Stimulated activated CD8-positive, alpha-beta memory T cell treated with anti-CD3 and anti-CD28 coated beads, Interleukin-2, amount 100 ng/mL, for 48 hours (primary cell): ENCODE data around the gene QKI.
"Not testable (repeated sequence)": the region's sequence is repeated elsewhere in the genome, so short reads cannot be mapped to it uniquely, and the experiment has no call there.

Source experiments
- DNase-seq, 2 donors: peaks; one replicate each; pipeline ENCODE4 v3.0.0-alpha.2; 2020; ENCODE audit warnings: low read depth in 2 of 2

Gene QKI

DNA sequence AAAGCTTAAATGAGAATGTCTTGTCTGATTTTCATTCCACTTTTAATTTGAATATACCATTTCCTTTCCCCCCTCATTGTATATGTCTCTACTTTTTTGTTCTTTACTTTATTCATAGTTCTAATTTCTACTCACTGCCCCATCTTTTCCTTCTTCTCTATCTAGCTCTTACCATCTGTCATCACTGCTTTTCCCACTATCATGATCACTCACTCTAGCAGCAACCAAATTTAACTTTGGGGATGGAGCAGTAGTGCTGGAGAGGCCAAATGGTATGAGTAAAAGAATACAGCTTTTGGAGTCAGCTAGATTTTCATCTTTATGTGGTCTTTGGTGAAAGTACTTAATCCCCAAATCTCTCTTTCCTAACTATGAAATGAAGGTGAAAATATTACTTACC is 25.5 kb downstream of the QKI start:
- no peak for DNase-seq

- DNase-seq = no peak
These were observed 27.8 kb downstream of the QKI start for GRCh38 chr6:163442336-163442735.

- no peak for DNase-seq
These were observed 29.6 kb downstream of the QKI start for GRCh38 chr6:163444077-163444476.

GRCh38 chr6:163446549-163446948 is 32.0 kb downstream of the QKI start:
- no peak for DNase-seq

DNA sequence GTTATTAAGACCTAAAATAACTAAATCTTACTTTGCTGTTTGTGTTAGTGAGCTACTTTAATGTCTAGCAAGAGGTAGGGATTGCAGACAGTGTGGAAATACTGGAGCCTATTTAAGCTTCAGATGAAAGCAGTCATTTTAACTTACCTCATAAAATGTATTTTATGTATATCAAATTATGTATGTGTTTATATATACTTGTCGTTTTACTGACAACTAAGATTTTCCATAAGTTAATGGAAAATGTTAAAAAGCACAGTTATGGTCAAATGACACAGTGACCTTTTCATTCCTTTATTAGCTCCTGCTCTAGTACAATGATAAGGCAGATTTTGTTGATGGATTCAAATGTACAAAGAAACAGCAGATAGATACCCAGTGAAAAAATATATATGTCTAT is 34.6 kb downstream of the QKI start:
- DNase-seq = no peak

DNA sequence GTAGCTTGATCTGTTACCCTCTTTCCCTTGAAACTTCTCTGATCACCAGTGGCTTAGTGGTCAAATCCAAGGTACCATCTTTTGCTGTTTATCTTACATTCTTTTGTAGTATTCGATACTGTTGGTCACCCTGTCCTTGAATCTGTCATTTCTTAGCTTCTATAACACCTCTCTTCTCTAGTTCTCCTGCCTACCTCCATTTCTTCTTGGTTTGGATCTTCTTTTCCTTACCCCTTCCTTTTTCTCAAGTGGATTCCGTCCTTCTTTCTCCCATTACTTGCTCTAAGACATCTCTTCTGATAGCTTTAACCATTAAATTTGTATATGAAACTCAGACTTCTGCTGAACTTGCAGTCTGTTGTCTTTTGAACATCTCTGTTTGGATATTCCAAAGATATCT is 39.9 kb downstream of the QKI start:
- no peak for DNase-seq

GRCh38 chr6:163455552-163455951 is 41.0 kb downstream of the QKI start:
- DNase-seq = no peak

DNA sequence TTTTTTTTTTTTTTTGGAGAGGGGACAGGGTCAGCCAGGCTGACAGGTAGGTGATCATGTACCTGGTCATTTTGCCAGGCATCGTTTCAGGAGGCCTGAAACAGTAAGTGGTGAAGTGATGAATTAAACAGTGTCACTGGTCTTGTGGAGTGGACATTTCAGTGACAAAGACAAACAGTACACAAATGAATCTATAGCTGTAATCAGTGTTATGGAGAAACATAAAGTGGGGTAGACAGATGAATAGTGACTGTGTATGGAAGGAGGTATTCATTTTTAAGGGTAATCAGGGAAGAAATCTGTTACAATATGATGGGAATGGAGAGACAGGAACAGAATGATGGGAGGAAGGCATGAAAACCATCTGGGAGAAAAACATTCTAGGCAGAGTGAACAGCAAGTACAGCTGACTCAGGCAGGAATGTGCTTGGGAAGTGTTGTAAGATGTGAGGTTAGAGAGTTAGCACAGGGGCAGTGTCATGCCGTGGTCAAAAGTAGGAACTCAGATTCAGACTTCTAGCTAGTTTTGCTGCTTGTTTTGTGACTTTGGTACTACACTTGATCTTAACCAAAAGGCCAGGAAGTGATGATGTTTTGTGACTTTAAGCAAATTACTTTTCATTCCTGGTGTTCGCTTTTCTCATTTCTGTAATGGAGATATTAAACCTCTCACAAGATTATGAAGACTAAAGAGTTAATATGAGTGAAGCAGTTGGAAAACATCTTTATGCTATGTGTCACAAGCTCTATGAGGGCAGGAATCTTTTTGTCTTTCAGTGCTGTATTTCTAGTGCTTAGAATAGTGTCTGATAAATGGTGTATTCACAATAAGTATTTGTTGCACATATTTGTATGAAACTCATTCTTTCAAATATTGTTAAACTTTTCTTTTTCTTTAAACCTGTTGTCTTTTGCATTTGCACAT is 43.4 kb downstream of the QKI start:
- DNase-seq = no peak

DNA sequence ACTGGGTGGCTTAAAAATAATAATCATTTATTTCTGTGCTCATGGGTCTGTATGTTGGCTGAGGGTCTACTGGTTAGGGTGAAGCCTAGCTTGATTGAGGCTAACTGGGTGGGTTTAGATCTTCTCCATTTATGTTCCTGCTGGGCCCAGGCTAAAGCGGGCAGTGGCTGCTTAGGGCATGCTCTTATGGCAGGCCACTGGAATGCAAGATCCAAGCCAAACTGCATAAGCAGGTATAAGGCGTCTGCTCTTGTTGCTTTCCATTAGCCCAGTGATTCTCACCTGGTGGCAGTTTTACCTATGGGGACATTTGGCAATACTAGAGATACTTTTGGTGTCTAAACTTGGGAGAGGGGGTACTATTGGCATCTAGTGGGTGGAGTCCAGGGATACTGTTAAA is 44.5 kb downstream of the QKI start:
- no peak for DNase-seq

DNA sequence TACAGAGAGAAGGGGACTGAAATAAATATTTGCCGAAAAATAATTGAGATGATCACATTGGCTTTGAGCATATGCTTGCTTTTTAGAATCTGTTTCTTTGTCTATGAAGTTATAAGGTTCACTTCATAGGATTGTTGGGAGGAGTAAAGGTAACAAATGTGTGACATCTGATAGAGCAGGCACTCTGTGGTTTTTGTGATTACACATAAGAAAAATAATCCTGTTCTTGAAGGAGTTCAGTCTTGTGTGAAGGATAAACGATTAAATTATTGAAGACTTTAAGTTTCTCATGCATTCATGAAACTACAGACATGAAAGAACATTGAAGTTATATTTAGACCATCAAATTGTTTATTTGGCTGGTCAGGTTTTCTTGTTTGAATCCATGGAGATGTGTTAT is 45.0 kb downstream of the QKI start:
- DNase-seq = no peak

DNA sequence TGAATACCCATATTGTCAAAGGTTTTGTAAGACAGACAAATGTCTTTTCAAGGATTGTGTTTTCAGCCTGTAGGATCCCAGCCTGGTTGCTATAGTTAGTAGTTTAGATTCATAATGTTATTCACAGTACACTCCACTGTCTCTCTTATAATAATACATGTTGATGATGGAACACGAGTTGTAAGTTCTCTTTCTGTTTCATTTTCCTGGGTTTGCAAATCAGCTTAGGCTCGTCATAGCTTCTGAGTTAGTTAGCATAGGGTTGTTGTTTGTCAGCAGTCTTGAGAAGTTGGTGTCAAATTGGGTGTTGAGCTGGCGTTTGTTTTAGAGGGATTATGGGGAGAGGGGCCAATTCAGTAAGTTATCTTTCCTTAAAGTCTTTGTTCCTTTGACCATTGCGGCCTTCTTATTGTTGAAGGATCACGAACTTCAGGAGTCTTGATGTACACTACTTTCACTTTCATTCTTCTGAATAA is 45.8 kb downstream of the QKI start:
- no peak for DNase-seq

DNA sequence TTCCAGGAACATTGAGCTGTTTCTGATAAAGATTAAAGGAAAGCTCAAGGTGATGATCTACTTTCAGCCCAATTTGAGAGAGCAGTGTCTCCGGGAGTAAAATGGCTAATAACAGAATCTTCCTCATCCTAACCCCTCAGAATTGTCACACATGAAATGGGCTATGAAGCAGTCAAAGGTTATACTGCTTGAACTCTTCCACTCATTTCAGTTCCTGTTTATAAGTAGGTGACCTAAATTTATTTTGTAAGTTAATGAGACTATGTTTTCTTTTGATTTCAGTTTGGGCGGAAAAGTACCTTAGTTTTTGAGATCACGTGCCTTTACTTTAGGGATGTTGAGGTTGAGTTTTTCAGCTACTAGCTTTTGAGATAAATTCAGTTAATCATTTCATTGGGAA is 47.2 kb downstream of the QKI start:
- DNase-seq = no peak

DNA sequence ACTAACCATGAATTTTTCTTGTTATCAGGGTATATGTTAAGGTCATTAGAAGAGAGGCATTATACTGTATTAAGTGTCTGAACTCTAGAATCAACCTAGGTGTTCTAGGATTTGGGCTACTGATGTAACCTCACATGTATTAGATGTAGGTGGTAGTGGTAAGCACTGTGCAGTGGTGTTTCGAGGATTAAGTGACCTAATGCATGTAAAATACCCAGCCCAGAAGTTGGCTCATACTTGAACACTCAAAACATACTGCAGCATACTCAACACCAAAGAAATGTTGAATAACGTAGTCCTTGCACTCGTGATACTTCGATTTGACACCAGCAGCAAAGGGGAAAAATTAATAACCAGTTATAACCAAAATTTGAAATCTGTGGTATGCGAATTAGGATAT is 48.7 kb downstream of the QKI start:
- DNase-seq = no peak

GRCh38 chr6:163463795-163464194 is 49.3 kb downstream of the QKI start:
- DNase-seq = no peak

DNA sequence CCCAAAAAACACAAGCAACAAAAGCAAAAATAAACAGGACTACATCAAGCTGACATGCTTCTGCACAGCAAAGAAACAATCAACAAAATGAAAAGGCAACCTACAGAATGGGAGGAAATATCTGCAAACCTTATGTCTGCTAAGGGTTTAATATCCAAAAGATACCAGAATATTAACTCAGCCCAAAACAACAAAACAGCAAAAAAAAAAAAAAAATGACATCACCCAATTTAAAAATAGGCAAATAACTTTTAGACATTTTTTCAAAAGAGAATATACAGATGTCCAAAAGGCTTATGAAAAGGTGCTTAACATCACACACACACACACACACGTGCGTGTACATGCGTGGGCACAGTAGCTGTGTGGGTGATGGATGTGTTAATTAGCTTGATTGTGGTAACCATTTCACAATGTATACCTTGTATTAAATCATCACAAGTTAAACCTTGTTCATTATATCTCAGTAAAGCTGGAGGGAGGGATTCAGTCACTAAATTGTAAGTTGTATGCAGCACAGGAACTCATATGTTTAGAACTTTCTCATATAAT is 52.4 kb downstream of the QKI start:
- DNase-seq = no peak

DNA sequence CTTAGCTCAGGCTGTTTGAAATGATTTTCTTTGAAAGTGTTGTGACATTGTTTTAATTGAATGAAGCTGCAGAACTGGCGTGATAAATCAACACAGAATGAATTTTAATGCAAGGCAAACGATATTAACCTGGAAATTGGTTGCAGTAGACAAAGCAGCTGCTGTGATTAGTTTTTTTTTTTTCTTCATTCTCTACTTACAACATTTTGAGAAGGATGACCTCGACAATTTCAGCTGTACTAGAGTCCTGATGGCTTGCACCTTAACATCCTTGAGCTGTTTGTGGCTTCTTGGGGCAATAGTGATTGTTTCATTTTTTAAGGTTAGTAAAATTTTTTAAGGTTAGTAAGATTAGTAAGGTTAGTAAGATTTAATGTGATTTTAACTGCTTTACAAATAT is 54.2 kb downstream of the QKI start:
- no peak for DNase-seq

DNA sequence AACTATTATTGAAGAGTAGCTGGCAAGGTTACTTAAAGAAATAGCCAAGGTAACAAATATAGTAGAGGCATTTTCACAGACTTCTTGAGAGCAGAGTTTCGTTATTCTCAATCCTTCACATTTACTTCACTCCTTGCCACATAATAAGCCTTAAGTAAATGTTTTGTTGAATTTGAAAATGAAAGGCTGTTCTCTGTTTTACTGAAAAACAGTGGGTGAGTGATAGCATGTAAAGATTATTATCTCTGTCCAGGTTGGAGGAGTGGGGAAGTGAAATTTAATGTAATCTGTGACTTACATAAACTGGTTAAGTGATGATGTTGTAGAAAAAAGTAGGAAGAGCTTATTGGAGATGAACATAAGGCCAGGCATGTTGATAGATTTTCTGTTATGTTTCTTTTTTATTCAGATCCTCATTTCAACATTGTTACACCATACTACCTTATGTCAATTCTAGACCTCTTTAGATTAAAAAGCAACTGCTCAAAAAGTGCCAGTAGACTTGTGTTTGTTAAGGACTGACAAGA is 55.0 kb downstream of the QKI start:
- no peak for DNase-seq

DNA sequence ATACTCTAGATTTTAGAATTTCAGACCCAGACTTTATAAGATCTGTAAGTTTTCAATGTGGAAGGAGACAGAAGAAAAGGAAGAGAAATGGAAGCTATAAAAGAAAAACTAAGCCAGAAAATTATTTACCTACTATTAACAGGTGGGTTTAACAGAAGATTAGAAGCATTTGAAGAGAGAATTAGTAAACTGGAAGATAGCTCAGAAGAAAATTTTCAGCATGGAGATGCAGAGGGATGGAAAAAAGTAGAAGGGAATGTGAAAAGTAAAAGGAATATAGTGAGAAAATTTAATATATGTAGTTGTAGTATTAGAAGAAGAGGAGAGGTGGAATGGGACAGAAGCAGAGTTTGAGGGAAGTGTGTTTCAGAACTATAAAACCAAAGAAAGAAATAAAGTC is 56.1 kb downstream of the QKI start:
- DNase-seq = no peak

GRCh38 chr6:163474581-163474980 is 60.1 kb downstream of the QKI start:
- no peak for DNase-seq

- not testable (repeated sequence) for DNase-seq
These were observed 62.4 kb downstream of the QKI start for GRCh38 chr6:163476946-163477345.

DNA sequence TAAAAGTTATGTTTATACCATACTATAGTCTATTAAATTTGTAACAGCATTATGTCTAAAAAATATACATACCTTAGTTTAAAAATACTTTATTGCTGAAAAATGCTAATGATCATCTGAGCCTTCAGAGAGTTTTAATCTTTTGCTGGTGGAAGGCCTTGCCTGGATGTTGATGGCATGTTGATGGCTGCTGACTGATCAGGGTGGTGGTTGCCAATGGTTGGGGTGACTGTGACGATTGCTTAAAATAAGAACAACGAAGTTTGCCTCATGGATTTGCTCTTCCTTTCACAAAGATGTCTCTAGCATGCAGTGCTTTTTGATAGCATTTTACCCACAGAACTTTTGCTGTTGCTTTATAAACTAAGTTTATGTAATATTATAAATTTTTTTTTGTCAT is 68.6 kb downstream of the QKI start:
- no peak for DNase-seq

GRCh38 chr6:163485388-163485851 is 70.9 kb downstream of the QKI start:
- DNase-seq = no peak

- no peak for DNase-seq
These were observed 72.3 kb downstream of the QKI start for GRCh38 chr6:163486821-163487220.
